GM12801 (cell line): ENCODE data around the gene C1orf53.

ENCODE experiments used
- CTCF ChIP-seq: IDR thresholded peaks from one replicate; pipeline ENCODE4 v1.5.1; 2011; ENCODE audit warnings: control low read depth; ENCODE audit not compliant: insufficient read length; ENCODE audit errors: extremely low read depth

The C1orf53 gene

GRCh38 chr1:197933016-197933415 lies 30.6 kb downstream of the C1orf53 start:
- TF ChIP-seq CTCF = no peak

- TF ChIP-seq CTCF = no peak
These were observed 31.2 kb downstream of the C1orf53 start for GRCh38 chr1:197933647-197934046.

GRCh38 chr1:197937381-197937780 lies 35.0 kb downstream of the C1orf53 start:
- no peak for TF ChIP-seq CTCF

- no peak for TF ChIP-seq CTCF
These were observed 35.5 kb downstream of the C1orf53 start for GRCh38 chr1:197937892-197938291.

GRCh38 chr1:197942042-197942441 lies 39.6 kb downstream of the C1orf53 start:
- TF ChIP-seq CTCF = no peak

- no peak for TF ChIP-seq CTCF
These were observed 42.1 kb downstream of the C1orf53 start for GRCh38 chr1:197944485-197944884.

- no peak for TF ChIP-seq CTCF
These were observed 46.8 kb downstream of the C1orf53 start for GRCh38 chr1:197948926-197949899.
